OCI-M1 (cell line): ENCODE measurements around the gene LRMDA.

ENCODE experiments used
- DNase-seq: peaks from one replicate; lab custom pipeline; 2025; lab: John Stamatoyannopoulos, UW

The LRMDA gene

GRCh38 chr10:75957314-75958120, 526.1 kb downstream of the LRMDA start:
- no peak for DNase-seq

- DNase-seq = no peak
Measured at GRCh38 chr10:75959209-75959608, 527.8 kb downstream of the LRMDA start.

GRCh38 chr10:75959912-75960311, 528.5 kb downstream of the LRMDA start:
- no peak for DNase-seq

- no peak for DNase-seq
Measured at GRCh38 chr10:75962395-75963061, 531.1 kb downstream of the LRMDA start.

- no peak for DNase-seq
Measured at GRCh38 chr10:75967491-75967890, 536.1 kb downstream of the LRMDA start.

- DNase-seq = no peak
Measured at GRCh38 chr10:75969031-75969430, 537.6 kb downstream of the LRMDA start.

- peak; percentile 62 for DNase-seq
Measured at GRCh38 chr10:75971402-75972211, 540.2 kb downstream of the LRMDA start.

- DNase-seq = peak; percentile 21
Measured at GRCh38 chr10:75972491-75973276, 541.3 kb downstream of the LRMDA start.

- no peak for DNase-seq
Measured at GRCh38 chr10:75974080-75974479, 542.7 kb downstream of the LRMDA start.

GRCh38 chr10:75976681-75977080, 545.3 kb downstream of the LRMDA start:
- no peak for DNase-seq

- no peak for DNase-seq
Measured at GRCh38 chr10:75977139-75977538, 545.7 kb downstream of the LRMDA start.

GRCh38 chr10:75978213-75978612, 546.8 kb downstream of the LRMDA start:
- DNase-seq = no peak

- DNase-seq = no peak
Measured at GRCh38 chr10:75980419-75981002, 549.1 kb downstream of the LRMDA start.

- no peak for DNase-seq
Measured at GRCh38 chr10:75982611-75983369, 551.4 kb downstream of the LRMDA start.

GRCh38 chr10:75984067-75984466, 552.6 kb downstream of the LRMDA start:
- no peak for DNase-seq

GRCh38 chr10:75987616-75988015, 556.2 kb downstream of the LRMDA start:
- no peak for DNase-seq

- DNase-seq = no peak
Measured at GRCh38 chr10:75994357-75995040, 563.1 kb downstream of the LRMDA start.

- DNase-seq = no peak
Measured at GRCh38 chr10:75995041-75995430, 563.6 kb downstream of the LRMDA start.

GRCh38 chr10:75995720-75996119, 564.3 kb downstream of the LRMDA start:
- no peak for DNase-seq

- no peak for DNase-seq
Measured at GRCh38 chr10:75999001-75999400, 567.6 kb downstream of the LRMDA start.
